ENCODE data around the gene THRAP3.

DNA sequence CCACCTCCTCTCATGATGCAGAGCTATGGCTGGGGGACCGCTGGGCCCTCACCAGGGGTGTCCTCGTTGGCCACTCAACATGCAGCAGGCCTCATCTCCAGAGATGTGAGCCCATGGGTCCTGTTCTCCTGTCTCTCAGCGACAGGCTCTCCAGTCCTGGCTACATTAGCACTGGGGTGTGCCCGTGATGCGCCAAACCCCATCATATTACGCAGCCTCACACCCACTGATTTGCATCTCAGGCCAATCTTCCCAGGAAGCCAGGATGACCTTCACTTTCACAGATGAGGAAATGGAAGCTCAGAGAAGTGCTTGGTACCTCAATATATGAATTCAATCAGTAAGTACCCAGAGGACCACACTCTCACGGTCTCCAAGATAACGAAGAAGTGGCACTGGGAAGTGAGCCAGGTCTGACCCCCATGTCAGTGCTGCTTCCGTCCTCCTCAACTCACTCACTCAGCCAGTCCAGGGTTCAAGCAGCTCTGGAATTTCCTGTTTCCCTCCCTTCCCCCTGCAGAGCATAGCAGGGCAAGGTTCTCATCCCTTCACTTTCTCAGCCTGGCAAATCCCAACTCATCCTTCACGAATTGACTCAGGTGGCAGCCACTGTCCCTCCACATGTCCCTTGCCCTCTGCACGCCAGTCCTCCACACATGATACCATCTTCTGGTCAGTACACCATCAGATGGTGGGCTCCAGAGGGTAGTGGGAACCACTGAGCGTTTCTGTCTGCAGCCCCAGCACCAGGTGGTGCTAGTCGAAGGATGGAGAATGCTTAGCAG, 128.1 kb downstream of the THRAP3 start:
- TF ChIP-seq POLR2A (IDR thresholded peaks at IDR 0.05; ENCODE audit: low read length) (no peak), GATA1 (IDR thresholded peaks at IDR 0.05; ENCODE audit: low read depth, low read length) (no peak)
